Testis (tissue), 3 donors: ENCODE data around the gene LRRC18. TPM values are rescaled to one million over a fixed set of nuclear protein-coding genes. Genes with fewer than 3 reads are reported as not detected.

Experiments used
- DNase-seq: peaks from one replicate; pipeline ENCODE4 v3.0.0-alpha.2; 2019
- H3K27ac ChIP-seq, 2 donors: fragments of 200-600 bp; sonication (generic); one replicate each; pipeline ENCODE4 v1.5.1; 2019
- H3K27me3 ChIP-seq: fragments of 200-600 bp; sonication (generic); one replicate; pipeline ENCODE4 v1.5.1; 2019
- H3K36me3 ChIP-seq: fragments of 200-600 bp; sonication (generic); one replicate; pipeline ENCODE4 v1.5.1; 2017; ENCODE audit warnings: low read depth; ENCODE audit errors: missing control alignments
- H3K4me1 ChIP-seq: fragments of 200-600 bp; sonication (generic); one replicate; pipeline ENCODE4 v1.5.1; 2019
- H3K4me3 ChIP-seq, 2 donors: fragments of 200-600 bp; sonication (generic); one replicate each; pipeline ENCODE4 v1.5.1; 2017 to 2019
- H3K9me3 ChIP-seq: fragments of 200-600 bp; sonication (generic); one replicate; pipeline ENCODE4 v1.5.1; 2017
- CTCF ChIP-seq, 3 experiments: fragments of 450-650 bp in 2 of 3; fragments of 200-600 bp in 1 of 3; sonication (generic) in 1 of 3; IDR thresholded peaks; one replicate each; pipeline ENCODE4 v1.5.1; 2016 to 2019; ENCODE audit warnings: antibody characterized with exemption in 3 of 3, mild to moderate bottlenecking in 2 of 3, moderate library complexity in 1 of 3
- POLR2A ChIP-seq: fragments of 450-650 bp; IDR thresholded peaks from one replicate; pipeline ENCODE4 v1.6.1; 2017; ENCODE audit warnings: antibody characterized with exemption, mild to moderate bottlenecking, moderate library complexity
- WGBS, 2 donors: methylation state at CpG; one replicate each; pipeline ENCODE4 v1.1.5; 2018; 5-methylcytosine and 5-hydroxymethylcytosine counted together
- intact Hi-C: fragments of 100-400 bp; cut with DNase I; formaldehyde crosslinking; loops from one replicate; pipeline ENCODE4 v1.15.1; 2023; ENCODE audit warnings: low total_unique reads
- polyA plus RNA-seq: library from polyadenylated mRNA; stranded (reverse); fragments of 350-450 nt; fragmentation: Illumina TruSeq; extraction: RNeasy Lipid Tissue Mini Kit (QIAGEN cat#74804); gene quantifications from one replicate; pipeline ENCODE4 v1.2.3, GENCODE V29; 2014; ENCODE audit warnings: low read depth, low replicate concordance; ENCODE audit not compliant: insufficient read depth
- total RNA-seq, 2 donors: library from RNA; depleted of rRNA; stranded (reverse); fragments of >200 nt; gene quantifications; one replicate each; pipeline ENCODE4 v1.2.3, GENCODE V29; 2016

Gene LRRC18
- total and polyA plus RNA-seq, 3 donors from 2014 or later = 7.8 to 23.1 (median 12.6) TPM

- Histone ChIP-seq H3K27me3 (no peaks in the 10 kb centered on the region), H3K36me3 (no peaks in the 10 kb centered on the region), H3K9me3 (no peaks in the 10 kb centered on the region), H3K27ac (no peak overlapping the region), H3K4me3 (no peak overlapping the region), H3K4me1 (no peaks in the 10 kb centered on the region)
- no peak for TF ChIP-seq POLR2A
- TF ChIP-seq CTCF (IDR thresholded peaks at IDR 0.05) = no peak
- intact Hi-C loops = no loop called here
- 85 to 90% methylated on average over 1 of the region's 1 CpG for WGBS, 2 donors
- DNase-seq = no peak
Observed at GRCh38 chr10:48887982-48888381, 51.7 kb downstream of the LRRC18 start.

- peak; percentile 54 for DNase-seq
- Histone ChIP-seq H3K27me3 (no peaks in the 10 kb centered on the region), H3K4me1 (no peaks in the 10 kb centered on the region), H3K9me3 (no peaks in the 10 kb centered on the region), H3K27ac (no peak overlapping the region), H3K4me3 (no peak overlapping the region), H3K36me3 (no peaks in the 10 kb centered on the region)
- WGBS, 2 donors = 39 to 41% methylated on average over 2 of the region's 2 CpGs
- TF ChIP-seq CTCF (IDR thresholded peaks at IDR 0.05) = peak in 2 of 3 experiments; percentile 38 to 43
- no peak for TF ChIP-seq POLR2A
- intact Hi-C loops = no loop called here
Observed at GRCh38 chr10:48885376-48885775, 54.3 kb downstream of the LRRC18 start.

- Histone ChIP-seq H3K4me3 (no peak overlapping the region), H3K9me3 (no peaks in the 10 kb centered on the region), H3K36me3 (no peaks in the 10 kb centered on the region), H3K27me3 (no peaks in the 10 kb centered on the region), H3K4me1 (no peaks in the 10 kb centered on the region), H3K27ac (no peak overlapping the region)
- no peak for TF ChIP-seq CTCF (IDR thresholded peaks at IDR 0.05)
- no peak for TF ChIP-seq POLR2A
- no peak for DNase-seq
- intact Hi-C loops = no loop called here
- 85 to 95% methylated on average over 9 of the region's 9 CpGs for WGBS, 2 donors
Observed at GRCh38 chr10:48884179-48885045, 55.2 kb downstream of the LRRC18 start.

- WGBS, 2 donors = 61 to 70% methylated on average over 4 of the region's 4 CpGs
Observed at GRCh38 chr10:48883701-48884100, 55.9 kb downstream of the LRRC18 start.

More at GRCh38 chr10:48883701-48884100, 55.9 kb downstream of the LRRC18 start:
- Histone ChIP-seq H3K4me1 (no peaks in the 10 kb centered on the region), H3K4me3 (no peak overlapping the region), H3K9me3 (no peaks in the 10 kb centered on the region), H3K27me3 (no peaks in the 10 kb centered on the region), H3K27ac (no peak overlapping the region), H3K36me3 (no peaks in the 10 kb centered on the region)
- TF ChIP-seq CTCF (IDR thresholded peaks at IDR 0.05) (no peak), POLR2A (no peak)
- DNase-seq = no peak
- intact Hi-C loops = no loop called here
